Testis (tissue), 3 donors: Measurements from ENCODE around the gene DFFA. TPM values are rescaled to one million over a fixed set of nuclear protein-coding genes. Genes with fewer than 3 reads are reported as not detected.
"Not testable (repeated sequence)": the region's sequence is repeated elsewhere in the genome, so short reads cannot be mapped to it uniquely, and the experiment has no call there.

Source experiments
- DNase-seq: peaks from one replicate; pipeline ENCODE4 v3.0.0-alpha.2; 2019
- H3K27ac ChIP-seq, 2 donors: fragments of 200-600 bp; sonication (generic); one replicate each; pipeline ENCODE4 v1.5.1; 2019
- H3K27me3 ChIP-seq: fragments of 200-600 bp; sonication (generic); one replicate; pipeline ENCODE4 v1.5.1; 2019
- H3K36me3 ChIP-seq: fragments of 200-600 bp; sonication (generic); one replicate; pipeline ENCODE4 v1.5.1; 2017; ENCODE audit warnings: low read depth; ENCODE audit errors: missing control alignments
- H3K4me1 ChIP-seq: fragments of 200-600 bp; sonication (generic); one replicate; pipeline ENCODE4 v1.5.1; 2019
- H3K4me3 ChIP-seq, 2 donors: fragments of 200-600 bp; sonication (generic); one replicate each; pipeline ENCODE4 v1.5.1; 2017 to 2019
- H3K9me3 ChIP-seq: fragments of 200-600 bp; sonication (generic); one replicate; pipeline ENCODE4 v1.5.1; 2017
- POLR2A ChIP-seq: fragments of 450-650 bp; IDR thresholded peaks from one replicate; pipeline ENCODE4 v1.6.1; 2017; ENCODE audit warnings: antibody characterized with exemption, mild to moderate bottlenecking, moderate library complexity
- WGBS, 2 donors: methylation state at CpG; one replicate each; pipeline ENCODE4 v1.1.5; 2018; 5-methylcytosine and 5-hydroxymethylcytosine counted together
- intact Hi-C: fragments of 100-400 bp; cut with DNase I; formaldehyde crosslinking; loops from one replicate; pipeline ENCODE4 v1.15.1; 2023; ENCODE audit warnings: low total_unique reads
- polyA plus RNA-seq: library from polyadenylated mRNA; stranded (reverse); fragments of 350-450 nt; fragmentation: Illumina TruSeq; extraction: RNeasy Lipid Tissue Mini Kit (QIAGEN cat#74804); gene quantifications from one replicate; pipeline ENCODE4 v1.2.3, GENCODE V29; 2014; ENCODE audit warnings: low read depth, low replicate concordance; ENCODE audit not compliant: insufficient read depth
- total RNA-seq, 2 donors: library from RNA; depleted of rRNA; stranded (reverse); fragments of >200 nt; gene quantifications; one replicate each; pipeline ENCODE4 v1.2.3, GENCODE V29; 2016
- TF ChIP-seq, protein P1 (sequence below), 3 experiments: fragments of 450-650 bp in 2 of 3; fragments of 200-600 bp in 1 of 3; sonication (generic) in 1 of 3; IDR thresholded peaks; one replicate each; pipeline ENCODE4 v1.5.1; 2016 to 2019; ENCODE audit warnings: antibody characterized with exemption in 3 of 3, mild to moderate bottlenecking in 2 of 3, moderate library complexity in 1 of 3

DFFA gene
- total and polyA plus RNA-seq, 3 donors from 2014 or later = 27.3 to 34.9 (median 31.1) TPM

DNA sequence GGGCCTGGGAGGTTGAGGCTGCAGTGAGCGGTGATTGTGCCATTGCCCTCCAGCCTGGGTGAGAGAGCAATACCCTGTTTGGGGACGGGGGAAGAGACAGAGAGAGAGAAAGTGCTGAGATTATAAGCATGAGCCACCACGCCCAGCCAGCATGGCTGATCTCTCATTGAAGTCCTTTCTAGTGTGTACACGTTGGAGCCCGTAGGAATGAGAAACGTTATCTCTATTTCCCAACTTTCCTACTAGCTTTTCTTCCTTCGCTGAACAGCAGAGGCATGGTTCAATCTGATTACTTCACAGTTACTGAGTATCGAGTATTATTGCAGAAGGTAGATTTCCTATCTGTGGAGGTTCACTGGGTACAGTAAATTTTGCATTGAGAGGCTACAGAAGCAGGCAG lies 7.0 kb upstream of the DFFA start:
- no peak overlapping the region for H3K27ac ChIP-seq
- intact Hi-C loops = no loop called here
- 77 to 79% methylated on average over 8 of the region's 8 CpGs for WGBS, 2 donors
- no peak for TF ChIP-seq POLR2A
- TF ChIP-seq, protein P1, sequence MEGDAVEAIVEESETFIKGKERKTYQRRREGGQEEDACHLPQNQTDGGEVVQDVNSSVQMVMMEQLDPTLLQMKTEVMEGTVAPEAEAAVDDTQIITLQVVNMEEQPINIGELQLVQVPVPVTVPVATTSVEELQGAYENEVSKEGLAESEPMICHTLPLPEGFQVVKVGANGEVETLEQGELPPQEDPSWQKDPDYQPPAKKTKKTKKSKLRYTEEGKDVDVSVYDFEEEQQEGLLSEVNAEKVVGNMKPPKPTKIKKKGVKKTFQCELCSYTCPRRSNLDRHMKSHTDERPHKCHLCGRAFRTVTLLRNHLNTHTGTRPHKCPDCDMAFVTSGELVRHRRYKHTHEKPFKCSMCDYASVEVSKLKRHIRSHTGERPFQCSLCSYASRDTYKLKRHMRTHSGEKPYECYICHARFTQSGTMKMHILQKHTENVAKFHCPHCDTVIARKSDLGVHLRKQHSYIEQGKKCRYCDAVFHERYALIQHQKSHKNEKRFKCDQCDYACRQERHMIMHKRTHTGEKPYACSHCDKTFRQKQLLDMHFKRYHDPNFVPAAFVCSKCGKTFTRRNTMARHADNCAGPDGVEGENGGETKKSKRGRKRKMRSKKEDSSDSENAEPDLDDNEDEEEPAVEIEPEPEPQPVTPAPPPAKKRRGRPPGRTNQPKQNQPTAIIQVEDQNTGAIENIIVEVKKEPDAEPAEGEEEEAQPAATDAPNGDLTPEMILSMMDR (IDR thresholded peaks at IDR 0.05) = no peak
- H3K4me1 ChIP-seq = peaks cover 12% of the 10 kb centered on the region
- H3K4me3 ChIP-seq = no peak overlapping the region
- no peak for DNase-seq
- no peaks in the 10 kb centered on the region for H3K9me3 ChIP-seq
- no peaks in the 10 kb centered on the region for H3K27me3 ChIP-seq
- H3K36me3 ChIP-seq = no peaks in the 10 kb centered on the region

DNA sequence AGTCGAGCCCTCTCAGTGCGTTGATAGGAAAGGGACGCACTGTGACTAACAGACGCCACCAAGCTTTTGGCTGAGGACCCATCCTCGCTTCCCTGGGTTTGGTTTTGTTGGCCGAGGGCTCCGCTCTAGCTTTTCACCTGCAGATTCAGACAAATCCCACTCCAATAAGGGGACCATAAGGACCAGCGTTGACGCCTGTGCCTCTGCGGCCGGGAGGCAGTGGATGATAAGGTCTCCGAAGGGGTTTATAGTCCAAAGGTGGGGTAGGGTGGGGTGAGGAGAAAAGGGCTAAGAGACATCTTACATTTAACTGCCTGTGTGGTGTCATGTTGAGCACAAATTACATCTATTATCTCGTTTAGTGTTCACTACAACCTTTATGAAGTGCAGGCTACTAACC lies 3.2 kb upstream of the DFFA start:
- 2 to 3% methylated on average over 13 of the region's 13 CpGs for WGBS, 2 donors
- intact Hi-C loops = no loop called here

DNA sequence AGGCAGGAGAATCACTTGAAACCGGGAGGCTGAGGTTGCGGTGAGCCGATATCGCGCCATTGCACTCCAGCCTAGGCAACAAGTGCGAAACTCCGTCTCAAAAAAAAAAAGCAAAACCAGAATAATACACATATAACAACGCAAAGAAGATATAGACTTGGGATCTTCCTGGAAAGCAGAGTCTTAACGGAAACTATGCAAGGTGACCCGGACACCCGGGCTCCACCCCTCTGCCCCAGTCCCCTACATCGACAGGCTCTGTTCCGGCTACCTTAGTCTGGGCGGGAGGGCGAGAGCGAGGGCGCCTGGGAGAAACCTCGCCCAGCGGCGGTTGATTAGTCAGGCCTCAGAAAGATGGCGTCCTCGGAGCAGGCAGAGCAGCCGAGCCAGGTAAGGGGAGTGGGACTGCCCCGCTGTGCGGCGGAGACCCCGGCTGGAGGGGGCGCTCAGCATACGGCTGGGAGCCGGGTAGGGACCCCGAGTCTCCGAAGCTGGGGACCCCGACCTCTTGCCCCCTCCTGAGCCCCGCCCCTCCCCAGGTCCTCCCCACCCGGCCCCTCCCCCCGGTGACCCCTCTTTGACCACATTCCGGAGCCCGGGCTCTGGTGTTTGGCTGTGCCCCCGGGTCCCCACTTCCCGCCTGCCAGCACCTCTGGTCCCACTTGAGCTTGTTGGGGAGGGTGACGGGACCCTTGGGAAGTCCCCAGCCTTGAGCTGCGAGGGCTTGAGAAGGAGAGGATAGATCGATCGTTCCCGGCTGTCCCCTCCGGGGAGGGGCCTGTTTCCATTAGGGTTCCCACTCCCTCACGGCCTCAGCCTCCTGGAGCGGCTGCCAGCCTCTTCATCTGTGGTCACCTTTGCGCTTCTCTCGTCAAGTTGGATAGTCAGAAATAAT lies 2.5 kb upstream of the DFFA start, which contains the start of gene PEX14:
TSS of gene PEX14 (plus strand) at position 338 of the 895 bp plus-strand sequence. CDS start at position 355, 17 bp downstream.
- Histone ChIP-seq H3K4me1 (peaks cover 21% of the 10 kb centered on the region), H3K36me3 (no peaks in the 10 kb centered on the region), H3K27ac (peak within 1 kb of the TSS; percentile 79 to 84), H3K4me3 (peak within 1 kb of the TSS; percentile 77 to 95), H3K27me3 (no peaks in the 10 kb centered on the region), H3K9me3 (no peaks in the 10 kb centered on the region)
- peak; percentile 92 for DNase-seq
- no peak for TF ChIP-seq POLR2A
- TF ChIP-seq, protein P1 (IDR thresholded peaks at IDR 0.05) = no peak
- 7 to 11% methylated on average over 24 to 44 of the region's 50 CpGs for whole genome bisulfite sequencing, 2 donors
- intact Hi-C loops = no loop called here

More for the DNA sequence above, 3.2 kb upstream of the DFFA start:
- Histone ChIP-seq H3K9me3 (no peaks in the 10 kb centered on the region), H3K4me1 (peaks cover 21% of the 10 kb centered on the region), H3K27ac (peak overlapping the region; percentile 79 to 84), H3K4me3 (peak overlapping the region; percentile 77 to 95), H3K27me3 (no peaks in the 10 kb centered on the region), H3K36me3 (no peaks in the 10 kb centered on the region)
- TF ChIP-seq, protein P1 (IDR thresholded peaks at IDR 0.05) = no peak
- TF ChIP-seq POLR2A = no peak
- no peak for DNase-seq

- DNase-seq, H3K36me3 ChIP-seq, H3K27ac ChIP-seq, H3K9me3 ChIP-seq, intact Hi-C loops, H3K27me3 ChIP-seq: not testable (repeated sequence)
- WGBS, 2 donors = 58 to 60% methylated on average over 10 of the region's 10 CpGs
- Histone ChIP-seq H3K4me3 (peak overlapping the region; percentile 77 to 95), H3K4me1 (peaks cover 21% of the 10 kb centered on the region)
These were observed 1.9 kb upstream of the DFFA start for GRCh38 chr1:10474309-10474612.

DNA sequence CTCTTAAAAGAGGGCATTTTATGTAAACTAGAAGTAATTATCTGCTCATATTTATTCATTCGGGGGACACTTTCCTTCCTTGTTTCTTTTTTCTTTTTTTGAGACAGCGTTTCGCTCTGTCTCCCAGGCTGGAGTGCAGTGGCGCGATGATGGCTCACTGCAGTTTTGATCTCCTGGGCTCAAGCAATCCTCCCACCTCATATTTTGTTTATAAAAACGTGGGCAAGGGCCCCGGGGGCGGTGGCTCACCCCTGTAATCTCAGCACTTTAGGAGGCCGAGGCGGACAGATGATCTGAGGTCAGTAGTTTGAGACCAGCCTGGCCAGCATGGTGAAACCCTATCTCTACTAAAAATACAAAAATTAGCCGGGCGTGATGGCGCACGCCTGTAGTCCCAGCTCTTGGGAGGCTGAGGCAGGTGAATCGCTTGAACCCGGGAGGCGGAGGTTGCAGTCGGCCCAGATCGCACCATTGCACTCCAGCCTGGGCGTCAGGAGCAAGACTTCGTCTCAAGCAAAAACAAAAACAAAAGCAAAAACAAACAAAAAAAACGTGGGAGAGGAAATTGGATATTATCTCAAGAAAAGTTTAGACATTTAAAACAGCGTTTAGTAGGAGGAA lies 926 bp upstream of the DFFA start:
- Histone ChIP-seq H3K9me3 (no peaks in the 10 kb centered on the region), H3K27me3 (no peaks in the 10 kb centered on the region), H3K4me3 (peak overlapping the region; percentile 68 to 72), H3K4me1 (peaks cover 21% of the 10 kb centered on the region), H3K27ac (no peak overlapping the region), H3K36me3 (no peaks in the 10 kb centered on the region)
- WGBS, 2 donors = 49 to 70% methylated on average over 23 of the region's 23 CpGs
- intact Hi-C loops = no loop called here
- DNase-seq = no peak
- TF ChIP-seq, protein P1 (IDR thresholded peaks at IDR 0.05) = no peak
- no peak for TF ChIP-seq POLR2A
